ENCODE data around the gene PEPD. TPM values are rescaled to one million over a fixed set of nuclear protein-coding genes. Genes with fewer than 3 reads are reported as not detected.

PEPD gene
- total RNA-seq, 2 experiments from 2014 or later, result 38.1 to 44.5 TPM

DNA sequence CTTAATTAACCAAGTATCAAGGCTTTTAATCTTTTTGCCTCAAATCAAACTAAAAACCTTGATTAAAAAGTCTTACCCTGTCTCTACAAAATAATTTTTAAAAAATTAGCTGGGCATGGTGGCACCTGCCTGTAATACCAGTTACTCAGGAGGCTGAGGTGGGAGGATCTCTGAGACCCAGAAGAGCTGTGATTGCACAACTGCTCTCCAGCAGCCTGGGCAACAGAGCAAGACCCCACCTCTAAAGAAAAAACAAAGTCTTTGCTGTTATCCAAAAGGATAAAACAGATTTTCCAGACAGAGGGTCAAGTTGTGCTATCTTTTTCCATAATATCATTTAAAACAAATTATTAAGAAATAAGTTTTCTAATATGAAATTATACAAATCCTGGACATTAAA, 174.9 kb downstream of the PEPD start:
- Mint-ChIP-seq H3K4me1 (no peaks in the 10 kb centered on the region), H3K27me3 (peaks cover 24% of the 10 kb centered on the region)
- CTCF ChIA-PET, result no interaction called here

GRCh38 chr19:33345163-33345562, 176.4 kb downstream of the PEPD start:
- DNase-seq, result no peak
- CTCF ChIA-PET, result interaction anchor here (0.6 kb wide), 1 partner anchor 482 kb away, joined by 3 read pairs; no protein-coding TSS in a partner anchor
- Mint-ChIP-seq H3K27ac (no peak overlapping the region), H3K4me3 (no peak overlapping the region), H3K27me3 (peaks cover 28% of the 10 kb centered on the region), H3K4me1 (no peaks in the 10 kb centered on the region), H3K9me3 (no peaks in the 10 kb centered on the region), H3K36me3 (ENCODE audit: low read depth) (no peaks in the 10 kb centered on the region)
- POLR2A ChIA-PET, result no interaction called here

More for the DNA sequence above, 174.9 kb downstream of the PEPD start:
- POLR2A ChIA-PET, result interaction anchor here (0.7 kb wide), 1 partner anchor 560 kb away, joined by 3 read pairs; no protein-coding TSS in a partner anchor
- Mint-ChIP-seq H3K27ac (no peak overlapping the region), H3K4me3 (no peak overlapping the region), H3K36me3 (ENCODE audit: low read depth) (no peaks in the 10 kb centered on the region), H3K9me3 (no peaks in the 10 kb centered on the region)
- DNase-seq, result no peak

DNA sequence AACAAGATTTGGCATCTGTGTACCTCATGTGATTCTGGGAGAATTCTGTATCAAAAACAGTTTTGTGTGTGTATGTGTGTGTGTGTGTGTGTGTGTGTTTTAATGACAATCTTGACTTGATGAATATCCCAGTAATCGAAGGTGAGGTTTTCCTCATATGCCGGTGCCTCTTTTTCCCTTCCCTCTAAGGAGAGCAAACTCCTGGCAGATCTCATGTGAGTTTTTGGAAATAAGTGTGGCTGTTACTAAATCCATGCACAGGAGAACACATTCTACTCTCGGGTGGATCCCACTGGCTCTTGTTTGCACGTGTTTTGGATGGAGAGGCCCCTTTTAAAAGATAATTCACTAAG, 177.0 kb downstream of the PEPD start:
- CTCF ChIA-PET, result interaction anchor here (0.6 kb wide), 1 partner anchor 482 kb away, joined by 3 read pairs; no protein-coding TSS in a partner anchor
- POLR2A ChIA-PET, result interaction anchor here (0.6 kb wide), 1 partner anchor 178 kb away, joined by 4 read pairs; no protein-coding TSS in a partner anchor
- H3K4me1 Mint-ChIP-seq, result no peaks in the 10 kb centered on the region

GRCh38 chr19:33343859-33344572, 177.6 kb downstream of the PEPD start:
- H3K27ac Mint-ChIP-seq, result no peak overlapping the region
- no peaks in the 10 kb centered on the region for H3K36me3 Mint-ChIP-seq (ENCODE audit: low read depth)
- peaks cover 33% of the 10 kb centered on the region for H3K27me3 Mint-ChIP-seq
- H3K4me3 Mint-ChIP-seq, result no peak overlapping the region
- POLR2A ChIA-PET, result interaction anchor here (0.6 kb wide), 1 partner anchor 178 kb away, joined by 4 read pairs; no protein-coding TSS in a partner anchor
- no peaks in the 10 kb centered on the region for H3K4me1 Mint-ChIP-seq
- no peak for DNase-seq
- CTCF ChIA-PET, result no interaction called here
- no peaks in the 10 kb centered on the region for H3K9me3 Mint-ChIP-seq

More for the DNA sequence above, 177.0 kb downstream of the PEPD start:
- Mint-ChIP-seq H3K27ac (no peak overlapping the region), H3K4me3 (no peak overlapping the region), H3K36me3 (ENCODE audit: low read depth) (no peaks in the 10 kb centered on the region), H3K9me3 (no peaks in the 10 kb centered on the region), H3K27me3 (peaks cover 28% of the 10 kb centered on the region)
- DNase-seq, result no peak

DNA sequence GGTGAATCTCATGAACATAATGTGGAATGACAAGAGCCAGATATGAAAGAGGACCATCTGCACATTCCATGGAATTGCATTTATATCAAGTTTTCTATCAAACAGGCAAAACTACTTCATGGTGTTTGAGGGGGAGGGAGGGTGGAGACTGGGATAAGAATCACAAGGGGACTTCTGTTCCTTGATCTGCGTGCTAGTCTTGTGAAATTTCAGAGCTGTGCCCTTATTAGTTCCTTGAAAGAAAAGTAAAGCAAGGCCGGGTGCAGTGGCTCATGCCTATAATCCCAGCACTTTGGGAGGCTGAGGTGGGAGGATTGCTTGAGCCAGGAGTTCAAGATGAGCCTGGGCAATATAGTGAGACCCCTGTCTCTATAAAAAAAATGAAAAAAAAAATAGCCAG, 178.3 kb downstream of the PEPD start:
- no peaks in the 10 kb centered on the region for H3K9me3 Mint-ChIP-seq
- no peaks in the 10 kb centered on the region for H3K4me1 Mint-ChIP-seq
- H3K27ac Mint-ChIP-seq, result no peak overlapping the region
- no peaks in the 10 kb centered on the region for H3K36me3 Mint-ChIP-seq (ENCODE audit: low read depth)
- H3K4me3 Mint-ChIP-seq, result no peak overlapping the region
- POLR2A ChIA-PET, result no interaction called here
- H3K27me3 Mint-ChIP-seq, result peaks cover 36% of the 10 kb centered on the region
- CTCF ChIA-PET, result no interaction called here
- no peak for DNase-seq

DNA sequence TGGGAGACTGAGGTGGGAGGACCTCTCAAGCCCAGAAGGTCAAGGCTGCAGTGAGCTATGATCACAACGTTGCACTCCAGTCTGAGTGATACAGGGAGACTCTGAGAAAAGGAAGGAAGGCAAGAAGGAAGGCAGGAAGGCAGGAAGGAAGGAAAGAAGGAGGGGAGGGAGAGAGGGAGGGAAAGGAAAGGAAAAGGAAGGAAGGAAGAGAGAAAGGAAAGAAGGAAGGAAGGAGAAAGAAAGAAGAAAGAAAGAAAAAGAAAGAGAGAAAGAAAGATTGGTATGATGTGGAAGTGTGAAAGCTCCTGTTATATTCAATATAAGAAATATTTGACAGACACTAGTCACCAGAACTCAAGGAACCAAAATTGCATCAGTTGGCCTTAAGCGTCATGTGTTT, 180.6 kb downstream of the PEPD start:
- Mint-ChIP-seq H3K27me3 (peaks cover 36% of the 10 kb centered on the region), H3K27ac (no peak overlapping the region), H3K4me1 (no peaks in the 10 kb centered on the region), H3K4me3 (no peak overlapping the region), H3K9me3 (no peaks in the 10 kb centered on the region), H3K36me3 (ENCODE audit: low read depth) (no peaks in the 10 kb centered on the region)
- ChIA-PET CTCF (no interaction called here), POLR2A (no interaction called here)
- no peak for DNase-seq

- peaks cover 27% of the 10 kb centered on the region for H3K27me3 Mint-ChIP-seq
- H3K27ac Mint-ChIP-seq, result no peak overlapping the region
- no peaks in the 10 kb centered on the region for H3K9me3 Mint-ChIP-seq
- CTCF ChIA-PET, result no interaction called here
- H3K4me3 Mint-ChIP-seq, result no peak overlapping the region
- POLR2A ChIA-PET, result no interaction called here
- H3K4me1 Mint-ChIP-seq, result no peaks in the 10 kb centered on the region
- no peak for DNase-seq
- no peaks in the 10 kb centered on the region for H3K36me3 Mint-ChIP-seq (ENCODE audit: low read depth)
Observed at GRCh38 chr19:33339016-33339984, 182.3 kb downstream of the PEPD start.

Other genes with a start within 250 kb of the PEPD start
- under 1 TPM; 0.10 TPM for gene CEBPA, start 219.3 kb downstream of the PEPD start, total RNA-seq
- gene CEBPG, start 148.1 kb downstream of the PEPD start, total RNA-seq, result 10 to 100 TPM; 24.0 to 24.4 TPM
- not detected for gene CHST8, start 100.2 kb upstream of the PEPD start, total RNA-seq

Measured in activated CD4-positive, alpha-beta T cell treated with anti-CD3 and anti-CD28 coated beads, Interleukin-2, amount 10 ng/mL, durations not matched to agents 7 days and 5 days (primary cell).